Colonic mucosa (tissue), 4 donors: Measurements from ENCODE around the gene CCNY. TPM values are rescaled to one million over a fixed set of nuclear protein-coding genes. Genes with fewer than 3 reads are reported as not detected.

Experiments
- DNase-seq: peaks from one replicate; pipeline ENCODE4 v3.0.0-alpha.2; 2020
- H3K27ac ChIP-seq: fragments of 200-600 bp; one replicate; pipeline ENCODE4 v1.8.0; 2021
- H3K27me3 ChIP-seq: fragments of 200-600 bp; one replicate; pipeline ENCODE4 v1.8.0; 2021
- H3K36me3 ChIP-seq: fragments of 200-600 bp; one replicate; pipeline ENCODE4 v1.8.0; 2021
- H3K4me1 ChIP-seq: fragments of 200-600 bp; one replicate; pipeline ENCODE4 v1.8.0; 2021; ENCODE audit warnings: mild to moderate bottlenecking
- H3K4me3 ChIP-seq: fragments of 200-600 bp; one replicate; pipeline ENCODE4 v1.8.0; 2021
- H3K9ac ChIP-seq, 2 donors: one replicate each; pipeline ENCODE4 v1.7.0; 2013; ENCODE audit warnings: control low read depth in 2 of 2, low read depth in 2 of 2, low read length in 2 of 2
- H3K9me3 ChIP-seq: fragments of 200-600 bp; one replicate; pipeline ENCODE4 v1.8.0; 2021
- CTCF ChIP-seq: fragments of 200-600 bp; IDR thresholded peaks from one replicate; pipeline ENCODE4 v1.8.0; 2022; ENCODE audit warnings: antibody characterized with exemption, mild to moderate bottlenecking
- intact Hi-C: fragments of 100-400 bp; cut with DNase I; formaldehyde crosslinking; loops from one replicate; pipeline ENCODE4 v1.14.1; 2022
- total RNA-seq, 2 donors: library from RNA; stranded (reverse); fragmentation: NEBNext Ultra II Directional in 1 of 2; extraction: Animal tissue kit (Norgen Biotek cat#: 25700) in 1 of 2; gene quantifications; one replicate each; pipeline ENCODE4 v1.2.1, GENCODE V29; 2021
- donor health status: healthy.
- donor health status: DM: no; HTN: no; CAD: no.
- donor health status: DM: no; HTN: no; CAD: no.

The CCNY gene
- total RNA-seq, 2 donors from 2014 or later, result 43.5 to 68.6 TPM

GRCh38 chr10:35427543-35427942 lies 91.2 kb downstream of the CCNY start:
- intact Hi-C loops, result no loop called here
- no peaks in the 10 kb centered on the region for H3K27me3 ChIP-seq
- no peak overlapping the region for H3K9ac ChIP-seq
- no peaks in the 10 kb centered on the region for H3K9me3 ChIP-seq
- H3K36me3 ChIP-seq, result no peaks in the 10 kb centered on the region
- DNase-seq, result no peak
- H3K4me1 ChIP-seq, result peaks cover 4% of the 10 kb centered on the region
- H3K4me3 ChIP-seq, result no peak overlapping the region
- H3K27ac ChIP-seq, result no peak overlapping the region
- no peak for TF ChIP-seq CTCF

- H3K9me3 ChIP-seq, result no peaks in the 10 kb centered on the region
- intact Hi-C loops, result no loop called here
- H3K27me3 ChIP-seq, result no peaks in the 10 kb centered on the region
- H3K27ac ChIP-seq, result no peak overlapping the region
- no peak overlapping the region for H3K4me3 ChIP-seq
- no peak for TF ChIP-seq CTCF
- H3K36me3 ChIP-seq, result no peaks in the 10 kb centered on the region
- peaks cover 4% of the 10 kb centered on the region for H3K4me1 ChIP-seq
- DNase-seq, result no peak
- no peak overlapping the region for H3K9ac ChIP-seq
These were observed 92.2 kb downstream of the CCNY start for GRCh38 chr10:35428521-35428920.

- no peak for TF ChIP-seq CTCF
- H3K9me3 ChIP-seq, result no peaks in the 10 kb centered on the region
- H3K4me1 ChIP-seq, result peaks cover 1% of the 10 kb centered on the region
- no peaks in the 10 kb centered on the region for H3K27me3 ChIP-seq
- intact Hi-C loops, result no loop called here
- no peak overlapping the region for H3K4me3 ChIP-seq
- H3K27ac ChIP-seq, result no peak overlapping the region
- H3K36me3 ChIP-seq, result no peaks in the 10 kb centered on the region
- DNase-seq, result no peak
- H3K9ac ChIP-seq, result no peak overlapping the region
These were observed 96.6 kb downstream of the CCNY start for GRCh38 chr10:35432781-35433338.

GRCh38 chr10:35433851-35434426 lies 97.6 kb downstream of the CCNY start:
- no peak overlapping the region for H3K9ac ChIP-seq
- H3K27me3 ChIP-seq, result no peaks in the 10 kb centered on the region
- intact Hi-C loops, result no loop called here
- no peak for TF ChIP-seq CTCF
- H3K4me1 ChIP-seq, result no peaks in the 10 kb centered on the region
- H3K36me3 ChIP-seq, result no peaks in the 10 kb centered on the region
- no peaks in the 10 kb centered on the region for H3K9me3 ChIP-seq
- DNase-seq, result no peak
- H3K4me3 ChIP-seq, result no peak overlapping the region
- no peak overlapping the region for H3K27ac ChIP-seq

GRCh38 chr10:35434533-35434932 lies 98.2 kb downstream of the CCNY start:
- Histone ChIP-seq H3K27me3 (no peaks in the 10 kb centered on the region), H3K27ac (no peak overlapping the region)
- no peak for TF ChIP-seq CTCF

More at GRCh38 chr10:35434533-35434932, 98.2 kb downstream of the CCNY start:
- H3K9me3 ChIP-seq, result no peaks in the 10 kb centered on the region
- intact Hi-C loops, result no loop called here
- DNase-seq, result no peak
- H3K36me3 ChIP-seq, result no peaks in the 10 kb centered on the region
- no peaks in the 10 kb centered on the region for H3K4me1 ChIP-seq
- no peak overlapping the region for H3K9ac ChIP-seq
- H3K4me3 ChIP-seq, result no peak overlapping the region
